Peyer's patch (tissue), 4 donors: ENCODE results near the gene FIGN.

Experiments
- CTCF ChIP-seq, 6 experiments: fragments of 450-650 bp in 4 of 6; fragments of 200-600 bp in 2 of 6; sonication (generic) in 1 of 6; IDR thresholded peaks; one replicate each; pipeline ENCODE4 v1.5.1; 2017 to 2019; ENCODE audit warnings: antibody characterized with exemption in 6 of 6, mild to moderate bottlenecking in 3 of 6, moderate library complexity in 1 of 6
- POLR2A ChIP-seq, 2 donors: fragments of 450-650 bp; IDR thresholded peaks; one replicate each; pipeline ENCODE4 v1.5.1; 2017; ENCODE audit warnings: antibody characterized with exemption in 2 of 2, mild to moderate bottlenecking in 2 of 2, moderate library complexity in 2 of 2

- TF ChIP-seq CTCF (IDR thresholded peaks at IDR 0.05) (no peak), POLR2A (IDR thresholded peaks at IDR 0.05) (no peak)
Measured at GRCh38 chr2:163640542-163641193, 95.1 kb downstream of the FIGN start.
